ENCODE results near the gene TNFSF11.

Gene TNFSF11

DNA sequence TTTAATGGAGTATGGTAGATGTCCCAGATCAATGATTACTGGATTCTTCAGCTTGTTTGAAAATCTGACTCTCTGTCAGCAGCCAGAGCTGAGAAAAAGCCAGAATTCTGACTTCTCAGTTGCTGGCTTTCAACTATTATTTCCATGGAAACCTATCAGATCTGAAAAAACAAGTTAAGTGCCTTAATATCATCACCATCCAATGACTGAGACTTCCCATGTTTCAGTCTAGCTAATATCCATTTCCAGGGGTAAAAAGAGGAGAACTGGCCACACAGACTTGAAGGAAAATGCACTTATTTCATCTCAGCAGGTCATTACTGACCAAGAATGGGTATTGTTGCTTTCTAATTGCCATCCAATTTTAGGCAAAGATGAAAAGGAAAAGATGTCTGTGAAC is 75.2 kb downstream of the TNFSF11 start:
- no peak overlapping the region for H3K4me3 ChIP-seq (ENCODE audit: severe bottlenecking)
- H3K9me3 ChIP-seq (ENCODE audit: severe bottlenecking), result no peaks in the 10 kb centered on the region
- H3K36me3 ChIP-seq (ENCODE audit: low read depth), result no peaks in the 10 kb centered on the region
- H3K27ac ChIP-seq (ENCODE audit: poor library complexity, severe bottlenecking), result no peak overlapping the region
- H3K27me3 ChIP-seq (ENCODE audit: insufficient read depth, poor library complexity, severe bottlenecking), result no peaks in the 10 kb centered on the region
- TF ChIP-seq, protein P1, sequence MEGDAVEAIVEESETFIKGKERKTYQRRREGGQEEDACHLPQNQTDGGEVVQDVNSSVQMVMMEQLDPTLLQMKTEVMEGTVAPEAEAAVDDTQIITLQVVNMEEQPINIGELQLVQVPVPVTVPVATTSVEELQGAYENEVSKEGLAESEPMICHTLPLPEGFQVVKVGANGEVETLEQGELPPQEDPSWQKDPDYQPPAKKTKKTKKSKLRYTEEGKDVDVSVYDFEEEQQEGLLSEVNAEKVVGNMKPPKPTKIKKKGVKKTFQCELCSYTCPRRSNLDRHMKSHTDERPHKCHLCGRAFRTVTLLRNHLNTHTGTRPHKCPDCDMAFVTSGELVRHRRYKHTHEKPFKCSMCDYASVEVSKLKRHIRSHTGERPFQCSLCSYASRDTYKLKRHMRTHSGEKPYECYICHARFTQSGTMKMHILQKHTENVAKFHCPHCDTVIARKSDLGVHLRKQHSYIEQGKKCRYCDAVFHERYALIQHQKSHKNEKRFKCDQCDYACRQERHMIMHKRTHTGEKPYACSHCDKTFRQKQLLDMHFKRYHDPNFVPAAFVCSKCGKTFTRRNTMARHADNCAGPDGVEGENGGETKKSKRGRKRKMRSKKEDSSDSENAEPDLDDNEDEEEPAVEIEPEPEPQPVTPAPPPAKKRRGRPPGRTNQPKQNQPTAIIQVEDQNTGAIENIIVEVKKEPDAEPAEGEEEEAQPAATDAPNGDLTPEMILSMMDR (IDR thresholded peaks at IDR 0.05; ENCODE audit: poor library complexity, severe bottlenecking), result no peak
- no peaks in the 10 kb centered on the region for H3K4me1 ChIP-seq (ENCODE audit: insufficient read depth, poor library complexity, severe bottlenecking)
- ATAC-seq (ENCODE audit: low read depth) (no peak), DNase-seq (ENCODE audit: low spot score) (no peak)

DNA sequence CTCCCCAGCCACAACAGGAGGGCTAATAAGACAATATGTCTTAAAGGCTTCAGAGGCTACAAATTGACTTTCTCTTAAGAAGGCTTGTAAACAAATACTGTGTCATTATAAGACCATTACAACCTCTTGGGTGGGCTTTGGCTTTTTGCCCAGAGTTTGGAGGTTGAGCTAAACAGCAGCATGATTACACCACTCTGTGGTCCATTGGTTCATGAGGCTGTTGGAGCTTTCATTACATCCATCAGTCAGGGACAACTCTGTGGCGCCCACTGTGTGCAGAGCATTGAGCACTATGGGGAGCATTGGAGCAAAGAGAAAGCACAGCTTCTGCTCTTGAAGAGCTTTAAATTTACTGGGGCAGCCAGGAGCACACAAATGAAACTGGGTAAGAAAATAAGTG is 75.9 kb downstream of the TNFSF11 start:
- H3K36me3 ChIP-seq (ENCODE audit: low read depth), result no peaks in the 10 kb centered on the region
- no peak overlapping the region for H3K27ac ChIP-seq (ENCODE audit: poor library complexity, severe bottlenecking)
- TF ChIP-seq, protein P1 (IDR thresholded peaks at IDR 0.05; ENCODE audit: poor library complexity, severe bottlenecking), result no peak
- H3K27me3 ChIP-seq (ENCODE audit: insufficient read depth, poor library complexity, severe bottlenecking), result no peaks in the 10 kb centered on the region
- H3K4me1 ChIP-seq (ENCODE audit: insufficient read depth, poor library complexity, severe bottlenecking), result no peaks in the 10 kb centered on the region
- no peak for DNase-seq (ENCODE audit: low spot score)
- H3K4me3 ChIP-seq (ENCODE audit: severe bottlenecking), result no peak overlapping the region
- H3K9me3 ChIP-seq (ENCODE audit: severe bottlenecking), result no peaks in the 10 kb centered on the region
- no peak for ATAC-seq (ENCODE audit: low read depth)

DNA sequence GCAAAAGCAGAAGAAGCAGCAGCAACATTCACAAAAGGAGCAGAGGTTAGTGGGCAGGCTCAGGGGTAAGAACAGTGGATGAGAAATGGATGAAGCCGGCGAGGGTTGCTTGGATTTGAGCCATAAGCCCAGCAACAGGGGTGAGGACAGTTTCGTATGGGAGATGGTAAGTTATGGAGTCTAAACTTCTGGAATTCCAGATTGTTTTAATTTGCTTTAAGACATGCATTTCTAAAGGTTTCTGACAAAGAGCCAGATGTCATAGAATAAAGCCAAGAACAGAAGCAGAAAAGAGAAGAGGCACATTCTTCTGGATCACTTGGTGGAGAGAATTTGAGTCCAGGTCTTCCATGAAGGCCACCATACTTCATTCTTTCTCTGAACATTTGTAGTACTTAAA is 76.6 kb downstream of the TNFSF11 start:
- no peaks in the 10 kb centered on the region for H3K4me1 ChIP-seq (ENCODE audit: insufficient read depth, poor library complexity, severe bottlenecking)
- TF ChIP-seq, protein P1 (IDR thresholded peaks at IDR 0.05; ENCODE audit: poor library complexity, severe bottlenecking), result no peak
- H3K27ac ChIP-seq (ENCODE audit: poor library complexity, severe bottlenecking), result no peak overlapping the region
- no peak overlapping the region for H3K4me3 ChIP-seq (ENCODE audit: severe bottlenecking)
- H3K36me3 ChIP-seq (ENCODE audit: low read depth), result no peaks in the 10 kb centered on the region
- ATAC-seq (ENCODE audit: low read depth), result no peak
- H3K27me3 ChIP-seq (ENCODE audit: insufficient read depth, poor library complexity, severe bottlenecking), result no peaks in the 10 kb centered on the region
- DNase-seq (ENCODE audit: low spot score), result no peak
- H3K9me3 ChIP-seq (ENCODE audit: severe bottlenecking), result no peaks in the 10 kb centered on the region

DNA sequence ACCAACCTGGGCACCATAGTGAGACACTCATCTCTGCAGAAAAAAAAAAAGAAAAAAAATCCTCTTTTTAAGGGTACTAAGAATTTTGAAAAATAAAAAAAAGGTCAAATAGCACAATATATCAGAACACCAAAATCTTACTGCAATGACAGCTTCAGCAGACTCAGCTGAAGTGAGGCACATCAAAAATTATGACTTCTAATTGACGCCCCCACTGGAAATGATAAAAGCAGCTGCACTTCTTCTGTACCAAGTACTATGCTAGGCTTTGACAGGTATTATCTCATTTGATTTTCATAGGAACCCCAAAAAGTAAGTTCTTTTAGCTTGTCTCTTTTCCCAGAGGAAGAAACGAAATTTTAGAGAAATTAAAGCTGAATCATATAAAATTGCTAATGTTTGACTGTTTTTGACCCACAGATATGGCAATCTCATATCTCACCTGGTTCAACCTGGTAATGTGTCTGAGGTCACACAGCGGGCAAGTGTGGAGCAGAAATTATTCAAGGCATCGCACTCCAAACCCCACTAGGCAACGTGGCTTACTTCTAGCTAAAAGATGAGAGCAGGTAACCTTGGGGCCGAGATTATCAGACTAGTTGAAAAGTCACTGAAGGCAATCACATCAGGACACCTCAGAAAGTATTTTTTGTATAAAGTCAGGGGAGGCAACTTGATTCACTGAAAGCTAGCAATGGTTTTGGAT is 78.1 kb downstream of the TNFSF11 start:
- no peak for ATAC-seq (ENCODE audit: low read depth)
- H3K27me3 ChIP-seq (ENCODE audit: insufficient read depth, poor library complexity, severe bottlenecking), result no peaks in the 10 kb centered on the region

More for the DNA sequence above, 78.1 kb downstream of the TNFSF11 start:
- no peak overlapping the region for H3K4me3 ChIP-seq (ENCODE audit: severe bottlenecking)
- DNase-seq (ENCODE audit: low spot score), result no peak
- no peak overlapping the region for H3K27ac ChIP-seq (ENCODE audit: poor library complexity, severe bottlenecking)
- TF ChIP-seq, protein P1 (IDR thresholded peaks at IDR 0.05; ENCODE audit: poor library complexity, severe bottlenecking), result no peak
- no peaks in the 10 kb centered on the region for H3K4me1 ChIP-seq (ENCODE audit: insufficient read depth, poor library complexity, severe bottlenecking)
- no peaks in the 10 kb centered on the region for H3K9me3 ChIP-seq (ENCODE audit: severe bottlenecking)
- H3K36me3 ChIP-seq (ENCODE audit: low read depth), result no peaks in the 10 kb centered on the region

Data from RWPE2 (cell line).